MV-4-11 (cell line): Measurements from ENCODE around the gene SLC4A2.

Experiments
- DNase-seq: peaks from one replicate; lab custom pipeline; 2025; lab: John Stamatoyannopoulos, UW

Gene SLC4A2

GRCh38 chr7:151080067-151080521 is 20.7 kb downstream of the SLC4A2 start:
- DNase-seq, result peak; percentile 14

- DNase-seq, result peak; percentile 81
Observed at GRCh38 chr7:151080522-151081169, 21.3 kb downstream of the SLC4A2 start, which contains the start of gene FASTK. Gene FASTK (minus strand): TSS chr7:151080809. CDS start chr7:151080766, 43 bp downstream.

- DNase-seq, result no peak
Observed at GRCh38 chr7:151081170-151082101, 22.0 kb downstream of the SLC4A2 start.

GRCh38 chr7:151082141-151083070 is 23.0 kb downstream of the SLC4A2 start:
- DNase-seq, result no peak

- peak; percentile 52 for DNase-seq
Observed at GRCh38 chr7:151083071-151083823, 23.9 kb downstream of the SLC4A2 start, which contains the start of gene TMUB1. Gene TMUB1 (minus strand): TSS chr7:151083493. CDS start chr7:151082563, 930 bp downstream.

GRCh38 chr7:151083824-151084160 is 24.4 kb downstream of the SLC4A2 start:
- DNase-seq, result no peak

GRCh38 chr7:151085329-151085690 is 25.9 kb downstream of the SLC4A2 start:
- DNase-seq, result no peak

GRCh38 chr7:151085691-151086620 is 26.6 kb downstream of the SLC4A2 start, which contains the start of gene AGAP3:
Gene AGAP3 (plus strand): TSS chr7:151086475. CDS start chr7:151086742, 267 bp downstream.
- peak; percentile 52 for DNase-seq

- DNase-seq, result peak; percentile 11
Observed at GRCh38 chr7:151086802-151087244, 27.4 kb downstream of the SLC4A2 start.

- DNase-seq, result peak; percentile 37
Observed at GRCh38 chr7:151087245-151088018, 28.0 kb downstream of the SLC4A2 start.

- DNase-seq, result no peak
Observed at GRCh38 chr7:151088019-151088855, 28.8 kb downstream of the SLC4A2 start.

- peak; percentile 68 for DNase-seq
Observed at GRCh38 chr7:151088856-151089699, 29.7 kb downstream of the SLC4A2 start.

- no peak for DNase-seq
Observed at GRCh38 chr7:151089893-151090730, 30.7 kb downstream of the SLC4A2 start.

GRCh38 chr7:151091003-151091402 is 31.6 kb downstream of the SLC4A2 start:
- DNase-seq, result no peak

GRCh38 chr7:151091431-151091830 is 32.0 kb downstream of the SLC4A2 start:
- peak; percentile 80 for DNase-seq

- no peak for DNase-seq
Observed at GRCh38 chr7:151091988-151092387, 32.6 kb downstream of the SLC4A2 start.
